Esophagus squamous epithelium (tissue), 4 donors: ENCODE measurements around the gene RPGRIP1L.

Source experiments
- CTCF ChIP-seq, 6 experiments: fragments of 450-650 bp in 4 of 6; fragments of 200-600 bp in 2 of 6; sonication (generic) in 2 of 6; IDR thresholded peaks; one replicate each; pipeline ENCODE4 v1.5.1; 2016 to 2019; ENCODE audit warnings: antibody characterized with exemption in 6 of 6, mild to moderate bottlenecking in 4 of 6, moderate library complexity in 4 of 6
- POLR2A ChIP-seq, 4 donors: fragments of 450-650 bp; IDR thresholded peaks; one replicate each; pipeline ENCODE4 v1.6.1; 2017; ENCODE audit warnings: antibody characterized with exemption in 4 of 4, mild to moderate bottlenecking in 4 of 4, moderate library complexity in 3 of 4

GRCh38 chr16:53611179-53611696 is 92.4 kb downstream of the RPGRIP1L start:
- TF ChIP-seq CTCF (IDR thresholded peaks at IDR 0.05): no peak
- TF ChIP-seq POLR2A (IDR thresholded peaks at IDR 0.05): no peak
